A673 (cell line): ENCODE results near the gene TMEM88. TPM values are rescaled to one million over a fixed set of nuclear protein-coding genes. Genes with fewer than 3 reads are reported as not detected.

Source experiments
- BruUV-seq: library from RNA; stranded (reverse); fragments of 400-500 nt; replicated peaks from 2 replicates; lab custom pipeline; 2021; lab: Mats Ljungman, UMichigan
- CTCF ChIA-PET: fragments of 300-600 bp; sonication (Branson Sonifier 250); formaldehyde crosslinking; loops from one replicate; lab custom pipeline; 2022; ENCODE audit warnings: antibody characterized with exemption; lab: Charles Lee
- POLR2A ChIA-PET: fragments of 300-600 bp; sonication (Branson Sonifier 250); formaldehyde crosslinking; loops from one replicate; lab custom pipeline; 2022; ENCODE audit warnings: antibody characterized with exemption; ENCODE audit not compliant: low non-redundant PET; lab: Charles Lee
- DNase-seq: peaks from one replicate; pipeline ENCODE4 v3.0.0-alpha.2; 2015; ENCODE audit warnings: low spot score
- H3K27ac ChIP-seq: fragments of 200-600 bp; sonication (generic); 2 replicates; pipeline ENCODE4 v1.5.1; 2016; ENCODE audit warnings: mixed run types, low read depth, mild to moderate bottlenecking, mixed read lengths, antibody characterized with exemption, low read length; ENCODE audit not compliant: poor library complexity, severe bottlenecking
- H3K27me3 ChIP-seq: fragments of 200-600 bp; sonication (generic); replicated peaks from 2 replicates; pipeline ENCODE4 v1.6.1; 2017; ENCODE audit warnings: mixed run types, low read depth, mild to moderate bottlenecking, mixed read lengths, antibody characterized with exemption, low read length; ENCODE audit not compliant: insufficient read depth, poor library complexity
- H3K36me3 ChIP-seq: fragments of 200-600 bp; sonication (generic); 2 replicates; pipeline ENCODE4 v1.6.1; 2016; ENCODE audit warnings: mixed run types, mild to moderate bottlenecking, mixed read lengths, antibody characterized with exemption, low read length; ENCODE audit not compliant: insufficient read depth, poor library complexity, severe bottlenecking
- H3K4me1 ChIP-seq: fragments of 200-600 bp; sonication (generic); 2 replicates; pipeline ENCODE4 v1.6.1; 2017; ENCODE audit warnings: mixed run types, mild to moderate bottlenecking, mixed read lengths, antibody characterized with exemption, low read length; ENCODE audit not compliant: insufficient read depth, poor library complexity, severe bottlenecking
- H3K4me3 ChIP-seq: fragments of 200-600 bp; sonication (generic); 2 replicates; pipeline ENCODE4 v1.5.1; 2016; ENCODE audit warnings: low read depth, mixed run types, mild to moderate bottlenecking, mixed read lengths, low read length; ENCODE audit not compliant: poor library complexity, severe bottlenecking
- H3K9me3 ChIP-seq: fragments of 200-600 bp; sonication (generic); 2 replicates; pipeline ENCODE4 v1.6.1; 2016; ENCODE audit warnings: mixed run types, low read depth, mild to moderate bottlenecking, mixed read lengths, antibody characterized with exemption, low read length; ENCODE audit not compliant: poor library complexity, severe bottlenecking
- CTCF ChIP-seq: fragments of 300-800, 200-600 bp; sonication (generic); conservative IDR thresholded peaks from 2 replicates; pipeline ENCODE4 v1.5.1; 2017; ENCODE audit warnings: low read depth, mild to moderate bottlenecking, antibody characterized with exemption, low read length, moderate library complexity, mixed read lengths
- EZH2 ChIP-seq: fragments of 200-600 bp; sonication (generic); IDR thresholded peaks from 2 replicates; pipeline ENCODE4 v1.6.1; 2017; ENCODE audit warnings: borderline replicate concordance, low read depth, mild to moderate bottlenecking, mixed read lengths, antibody characterized with exemption, low read length; ENCODE audit not compliant: poor library complexity, severe bottlenecking
- intact Hi-C: fragments of 100-400 bp; cut with micrococcal nuclease; formaldehyde crosslinking; loops from one replicate; pipeline ENCODE4 v1.10.0; 2022; ENCODE audit not compliant: unreplicated experiment
- total RNA-seq: library from RNA; stranded (reverse); gene quantifications from 2 replicates; pipeline ENCODE4 v1.2.3, GENCODE V29; 2021

TMEM88 gene
- total RNA-seq, 1 experiment from 2014 or later: 1.7 TPM

GRCh38 chr17:7843257-7843535, 11.7 kb upstream of the TMEM88 start:
- no peak for DNase-seq
- Histone ChIP-seq H3K9me3 (no peaks in the 10 kb centered on the region), H3K4me3 (peak overlapping the region; percentile 81), H3K4me1 (peaks cover 38% of the 10 kb centered on the region), H3K36me3 (peaks cover 31% of the 10 kb centered on the region), H3K27me3 (no peaks in the 10 kb centered on the region), H3K27ac (peak overlapping the region; percentile 97)
- TF ChIP-seq CTCF (no peak), EZH2 (no peak)
- CTCF ChIA-PET: interaction anchor here (1.3 to 1.4 kb wide), 2 partner anchors 14 to 100 kb away, joined by 3 to 4 read pairs; partner anchors contain the start of gene NAA38
- intact Hi-C loops: loop anchor here (5.0 kb wide), 1 partner anchor 379 kb away; no protein-coding TSS in a partner anchor
- POLR2A ChIA-PET: no interaction called here
- BruUV-seq: no TSS peak

- TF ChIP-seq CTCF: no peak
- TF ChIP-seq EZH2: no peak
- ChIA-PET POLR2A (no interaction called here), CTCF (interaction anchor here (0.6 to 1.4 kb wide), 2 partner anchors 11 to 100 kb away, joined by 3 read pairs; no protein-coding TSS in a partner anchor)
- peaks cover 35% of the 10 kb centered on the region for H3K36me3 ChIP-seq
- peak; percentile 90 for DNase-seq
- H3K4me3 ChIP-seq: peak overlapping the region; percentile 81
- peak overlapping the region; percentile 97 for H3K27ac ChIP-seq
- H3K9me3 ChIP-seq: no peaks in the 10 kb centered on the region
- BruUV-seq: TSS peak; percentile 34
- peaks cover 34% of the 10 kb centered on the region for H3K4me1 ChIP-seq
- intact Hi-C loops: loop anchor here (5.0 kb wide), 1 partner anchor 379 kb away; no protein-coding TSS in a partner anchor
- no peaks in the 10 kb centered on the region for H3K27me3 ChIP-seq
Measured at GRCh38 chr17:7843536-7844291, 11.2 kb upstream of the TMEM88 start.

- TSS peak; percentile 16 for BruUV-seq
- POLR2A ChIA-PET: interaction anchor here (0.5 to 0.6 kb wide), 3 partner anchors 195 to 515 kb away, joined by 3 to 7 read pairs (median 3); no protein-coding TSS in a partner anchor
- intact Hi-C loops: loop anchor here (5.0 kb wide), 1 partner anchor 378 kb away; no protein-coding TSS in a partner anchor
Measured at GRCh38 chr17:7844292-7845154, 10.3 kb upstream of the TMEM88 start.

More at GRCh38 chr17:7844292-7845154, 10.3 kb upstream of the TMEM88 start:
- Histone ChIP-seq H3K4me3 (peak overlapping the region; percentile 81), H3K9me3 (no peaks in the 10 kb centered on the region), H3K36me3 (peaks cover 43% of the 10 kb centered on the region), H3K4me1 (peaks cover 26% of the 10 kb centered on the region), H3K27me3 (no peaks in the 10 kb centered on the region), H3K27ac (peak overlapping the region; percentile 97)
- peak; percentile 94 for DNase-seq
- no peak for TF ChIP-seq EZH2
- TF ChIP-seq CTCF: no peak
- CTCF ChIA-PET: interaction anchor here (0.6 to 1.2 kb wide), 4 partner anchors 11 to 197 kb away, joined by 3 to 4 read pairs (median 4); partner anchors contain the start of genes KDM6B and NAA38
